WI38 (cell line): Measurements from ENCODE around the gene ESM1.

ENCODE experiments used
- H3K4me3 ChIP-seq: 2 replicates; pipeline ENCODE4 v1.5.1; 2011; ENCODE audit warnings: low read depth, mild to moderate bottlenecking, control low read depth, low read length
- CTCF ChIP-seq: IDR thresholded peaks from 2 replicates; pipeline ENCODE4 v1.5.1; 2012; ENCODE audit warnings: low read depth, mild to moderate bottlenecking, control low read depth, low read length

The ESM1 gene

GRCh38 chr5:54988218-54988617 lies 2.8 kb upstream of the ESM1 start:
- TF ChIP-seq CTCF = no peak
- H3K4me3 ChIP-seq = no peak overlapping the region

GRCh38 chr5:54986269-54986654 lies 869 bp upstream of the ESM1 start:
- peak overlapping the region; percentile 1; the same call in 1 of the 2 replicates for H3K4me3 ChIP-seq
- no peak for TF ChIP-seq CTCF

- H3K4me3 ChIP-seq = no peak overlapping the region
- no peak for TF ChIP-seq CTCF
Observed at GRCh38 chr5:54981928-54982327, 3.5 kb downstream of the ESM1 start.

GRCh38 chr5:54975701-54976100 lies 9.7 kb downstream of the ESM1 start:
- no peak overlapping the region for H3K4me3 ChIP-seq
- TF ChIP-seq CTCF = no peak

GRCh38 chr5:54969856-54970828 lies 15.3 kb downstream of the ESM1 start:
- no peak overlapping the region for H3K4me3 ChIP-seq
- TF ChIP-seq CTCF = no peak

GRCh38 chr5:54969242-54969641 lies 16.2 kb downstream of the ESM1 start:
- no peak overlapping the region for H3K4me3 ChIP-seq
- TF ChIP-seq CTCF = no peak

GRCh38 chr5:54965806-54966205 lies 19.6 kb downstream of the ESM1 start:
- no peak for TF ChIP-seq CTCF
- no peak overlapping the region for H3K4me3 ChIP-seq
